DMS 273 (cell line): ENCODE data around the gene EMX1.

Experiments
- DNase-seq: peaks from one replicate; lab custom pipeline; 2025; ENCODE audit not compliant: unreplicated experiment; lab: John Stamatoyannopoulos, UW

EMX1 gene

DNA sequence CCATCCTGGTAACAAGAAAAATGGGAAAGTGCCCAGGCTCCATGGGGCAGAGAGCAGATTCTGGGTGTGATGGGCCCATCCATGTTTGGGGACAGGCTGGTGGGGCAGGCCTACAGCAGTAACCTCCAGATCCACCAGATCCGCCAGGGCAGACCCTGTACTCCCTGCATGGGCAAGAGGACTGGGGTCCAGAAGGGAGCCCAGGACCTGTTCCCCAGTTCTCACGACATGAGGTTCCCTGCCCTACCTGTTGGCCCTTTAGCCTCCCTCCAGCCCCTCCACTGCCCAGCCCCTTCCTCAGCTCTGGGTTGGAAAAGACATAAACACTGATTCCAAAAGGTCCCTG is 38.7 kb downstream of the EMX1 start:
- DNase-seq = no peak

DNA sequence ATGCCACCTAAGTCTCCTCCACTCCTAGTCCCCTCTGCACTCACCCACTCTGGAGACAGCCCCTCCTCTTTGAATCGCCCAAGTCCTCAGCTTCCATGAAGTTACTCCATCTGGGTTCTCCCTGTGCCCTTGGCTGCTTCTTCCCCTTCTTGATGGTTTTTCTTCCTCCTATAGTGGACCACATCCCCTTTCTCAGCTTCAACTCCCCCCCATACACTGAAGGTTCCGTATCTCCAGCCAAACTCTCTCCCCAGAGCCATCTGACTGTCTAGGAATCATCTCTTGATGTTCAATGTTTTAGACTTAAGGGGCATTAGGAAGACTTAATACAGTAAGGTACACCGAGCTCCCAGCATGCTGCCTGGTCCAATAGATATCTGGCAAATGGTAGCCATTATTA is 39.6 kb downstream of the EMX1 start:
- no peak for DNase-seq

DNA sequence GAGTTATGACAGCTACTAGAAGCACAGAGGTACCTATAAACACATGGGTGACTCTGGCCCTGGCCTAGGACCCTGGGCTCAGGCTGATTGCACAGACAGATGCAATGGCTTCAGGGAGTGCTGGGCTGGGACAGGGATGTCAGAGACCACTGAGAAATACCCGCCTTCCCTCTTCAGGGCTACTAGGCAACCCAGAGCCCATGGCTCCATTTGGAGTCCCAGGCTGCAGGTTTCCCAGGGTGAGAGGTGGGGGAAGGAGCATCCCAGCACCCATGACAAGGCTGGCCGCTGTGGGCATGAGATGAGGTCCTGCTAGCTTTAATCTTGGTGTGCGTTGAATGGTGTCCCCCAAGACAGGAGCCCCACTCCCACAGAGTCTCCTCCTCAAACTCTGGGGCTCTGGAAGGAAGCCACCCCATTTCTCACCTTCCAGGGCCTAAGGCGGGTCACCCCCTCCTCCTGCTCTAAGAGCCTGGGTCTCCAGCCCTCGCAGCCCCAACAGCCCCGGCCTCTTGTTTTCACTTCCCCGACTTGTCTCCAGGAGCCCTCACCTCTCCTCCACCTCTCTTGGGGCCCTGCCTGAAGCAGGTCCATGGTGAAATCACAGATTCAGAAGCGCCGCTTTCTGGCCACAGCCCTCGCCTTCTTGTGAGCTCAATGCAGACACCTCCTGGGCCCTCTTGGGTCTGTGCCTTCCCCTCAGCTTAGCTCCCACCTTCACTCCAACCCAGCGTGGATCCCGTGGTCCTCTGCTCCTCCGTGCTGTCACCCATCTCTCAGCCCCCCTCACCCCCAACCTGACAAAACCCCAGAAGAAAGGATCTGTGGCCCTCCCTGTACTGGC is 41.4 kb downstream of the EMX1 start:
- DNase-seq = no peak

DNA sequence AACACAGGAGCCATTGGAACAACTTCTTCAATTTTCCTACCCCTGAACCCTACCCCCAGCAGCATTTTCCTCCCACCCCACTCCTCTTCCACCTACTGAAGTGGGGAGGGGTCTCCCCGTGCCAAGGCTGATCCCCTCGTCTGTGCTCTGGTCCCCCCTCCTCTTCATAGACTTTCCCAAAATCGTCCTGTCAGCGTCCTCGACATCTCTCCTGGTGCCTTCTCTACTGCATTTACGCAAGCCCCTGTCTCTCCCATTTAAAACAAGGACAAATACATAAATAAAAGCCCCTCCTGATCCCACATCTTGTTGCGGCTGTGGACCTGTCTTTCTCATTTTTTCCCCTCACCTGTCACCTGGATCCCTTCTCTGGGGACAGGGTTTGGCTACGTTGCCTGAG is 42.2 kb downstream of the EMX1 start:
- DNase-seq = no peak

DNA sequence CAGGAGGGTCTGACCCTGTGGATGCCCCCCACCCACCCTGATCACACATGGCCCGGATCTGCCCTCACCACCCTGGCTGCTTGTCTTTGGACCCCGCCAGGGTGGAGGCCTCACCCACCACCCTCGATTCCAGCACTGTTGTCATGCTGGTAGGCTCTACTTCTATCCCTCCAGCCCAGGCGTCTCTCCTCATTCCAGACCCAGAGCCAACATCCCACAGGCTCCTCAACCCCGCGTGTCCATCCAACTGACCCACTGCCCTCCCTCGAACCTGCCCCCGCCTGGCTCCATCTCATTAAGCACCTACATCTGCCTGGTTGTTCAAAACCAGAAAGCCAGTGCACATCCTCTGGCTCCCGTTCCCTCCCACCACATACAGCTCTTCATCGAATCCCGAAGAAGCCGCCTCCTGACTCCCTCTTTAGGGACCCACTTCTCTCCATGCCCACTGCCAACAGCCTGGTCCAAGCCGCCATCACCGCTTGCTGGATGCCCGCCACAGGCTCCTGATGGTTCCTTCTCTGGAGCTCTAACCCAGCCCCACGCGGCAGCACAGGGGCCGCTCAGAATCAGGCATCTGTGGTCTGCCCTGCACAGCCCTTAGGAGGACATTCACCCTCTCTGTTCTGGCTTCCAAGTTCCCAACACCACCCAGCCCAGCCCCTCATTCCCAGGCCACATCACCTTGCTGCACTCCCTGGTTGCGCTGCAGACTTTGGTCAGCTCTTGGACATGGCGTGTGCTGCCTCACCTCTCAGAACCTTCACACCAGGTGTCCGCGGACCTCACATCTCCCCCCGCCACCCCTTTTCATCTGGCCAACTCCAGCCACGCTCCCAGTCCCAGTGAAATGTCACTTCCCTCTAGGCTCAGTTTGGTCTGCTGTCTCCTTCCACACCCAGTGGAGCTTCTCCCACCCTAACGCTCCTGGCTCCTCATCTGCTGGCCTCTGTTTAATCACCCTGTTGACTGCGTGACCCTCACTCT is 43.0 kb downstream of the EMX1 start:
- no peak for DNase-seq

DNA sequence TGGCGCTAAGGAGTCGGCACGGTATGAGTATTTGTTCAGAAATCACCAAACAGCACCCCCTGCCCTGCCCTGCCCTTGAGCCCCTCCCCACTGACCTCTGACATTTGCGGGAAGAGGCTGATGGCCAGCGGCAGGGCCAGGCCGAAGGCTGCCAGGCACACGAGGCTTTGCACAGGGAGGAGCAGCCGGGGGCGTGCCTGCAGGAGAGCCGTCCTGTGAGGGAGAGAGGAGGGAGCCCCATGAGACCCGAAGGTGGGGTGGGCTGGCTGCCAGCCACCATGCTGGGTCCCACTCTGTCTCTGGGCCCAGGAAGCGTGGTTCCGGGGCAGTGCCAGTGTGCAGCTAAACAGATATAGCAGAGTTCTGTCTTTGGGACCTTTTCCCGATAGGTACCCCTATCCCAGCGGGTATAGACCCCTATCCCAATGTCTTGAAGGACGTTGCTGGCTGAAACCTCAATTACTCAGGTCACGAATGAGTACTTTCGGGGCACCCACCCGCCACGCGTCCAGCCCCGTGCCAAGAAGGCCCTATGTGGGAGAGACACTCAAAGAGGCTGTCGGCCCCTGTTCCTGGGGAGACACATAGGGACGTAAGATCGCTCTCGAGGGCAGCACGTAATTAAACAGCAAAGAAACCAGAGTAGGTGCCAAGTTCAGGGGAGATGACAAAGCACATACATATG is 43.9 kb downstream of the EMX1 start:
- no peak for DNase-seq

DNA sequence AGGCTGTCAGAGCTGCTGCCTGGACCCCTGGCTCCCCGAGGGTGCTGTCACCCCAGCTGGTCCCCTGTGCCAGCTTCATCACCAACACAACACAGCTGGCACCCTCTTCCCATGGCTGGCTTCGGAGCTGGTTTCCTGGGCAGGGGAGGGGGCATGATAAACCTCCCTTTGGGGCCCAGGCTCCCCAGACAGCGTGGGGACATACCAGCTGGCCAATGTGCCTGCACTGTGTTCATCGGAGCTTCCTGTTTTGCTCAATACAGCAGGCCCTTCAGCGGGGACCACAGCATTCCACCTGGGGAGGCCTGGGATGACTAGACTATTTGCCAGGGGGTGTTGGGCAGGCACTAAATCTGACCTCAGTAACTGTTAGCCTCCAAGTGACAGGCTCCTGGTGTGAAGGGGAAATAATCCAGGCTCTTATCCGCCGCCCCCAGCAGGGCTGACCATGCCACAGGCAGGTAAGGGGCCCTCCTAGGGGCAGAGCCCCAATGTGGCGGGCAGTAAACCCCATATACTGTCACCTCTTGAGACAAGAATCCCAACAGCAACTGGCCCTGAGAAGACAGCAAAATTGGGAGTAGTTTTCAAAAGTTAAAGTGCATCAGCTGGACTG is 44.6 kb downstream of the EMX1 start:
- DNase-seq = no peak

DNA sequence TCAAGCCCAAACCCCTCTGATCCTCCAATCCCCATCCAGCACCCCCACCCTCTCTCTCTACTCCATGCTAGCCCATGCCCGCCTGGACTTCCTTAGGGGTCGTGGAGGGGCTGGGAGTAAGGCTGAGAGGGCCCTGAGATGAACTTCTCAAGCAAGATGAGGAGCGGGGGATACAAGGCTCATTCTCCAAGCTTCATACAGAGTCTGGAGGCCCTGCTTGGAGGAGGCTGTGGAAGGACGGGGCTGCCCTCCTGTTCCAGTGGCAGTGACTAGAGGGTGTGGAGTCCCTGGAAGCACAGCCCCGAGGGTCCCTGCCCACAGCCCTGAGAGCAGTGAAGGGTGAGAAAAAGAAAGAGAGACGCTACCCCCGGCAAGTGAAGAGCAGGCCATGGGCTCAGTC is 45.6 kb downstream of the EMX1 start:
- DNase-seq = no peak

DNA sequence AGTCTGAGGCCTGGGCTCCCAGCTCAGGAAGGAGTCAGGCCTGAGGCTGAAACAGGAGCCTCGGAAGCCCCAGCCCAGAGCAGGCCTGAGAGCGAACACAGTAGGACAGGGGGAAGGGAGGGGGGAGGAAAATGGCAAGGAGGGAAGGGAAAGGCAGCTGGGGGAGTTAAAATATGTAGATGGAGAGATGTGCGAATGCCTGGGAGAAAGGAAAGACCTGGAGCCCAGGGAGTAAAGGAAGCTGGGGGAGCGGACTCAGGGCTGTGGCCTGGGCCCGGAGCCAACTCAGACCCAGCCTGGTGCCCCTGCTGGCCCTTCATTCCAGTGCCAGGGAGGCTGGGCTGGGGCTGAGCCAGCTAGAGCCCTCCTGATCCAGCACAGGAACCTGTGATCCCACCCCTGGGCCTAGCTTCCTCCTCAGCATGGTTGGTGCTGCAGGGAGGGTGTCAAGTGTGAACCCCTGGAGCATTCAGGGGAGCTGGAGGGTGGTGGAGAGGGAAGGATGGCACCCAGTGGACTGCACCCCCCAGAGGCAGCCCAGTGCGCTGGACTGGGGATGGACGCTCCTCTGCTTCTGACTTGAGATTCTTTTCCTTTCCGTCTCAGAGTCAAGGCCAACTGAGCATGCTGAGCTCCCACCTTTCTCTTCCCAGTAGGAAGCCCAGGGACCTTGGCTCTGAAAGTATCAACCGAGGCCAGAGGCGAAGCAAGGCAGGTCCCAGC is 46.3 kb downstream of the EMX1 start:
- peak; percentile 87 for DNase-seq

DNA sequence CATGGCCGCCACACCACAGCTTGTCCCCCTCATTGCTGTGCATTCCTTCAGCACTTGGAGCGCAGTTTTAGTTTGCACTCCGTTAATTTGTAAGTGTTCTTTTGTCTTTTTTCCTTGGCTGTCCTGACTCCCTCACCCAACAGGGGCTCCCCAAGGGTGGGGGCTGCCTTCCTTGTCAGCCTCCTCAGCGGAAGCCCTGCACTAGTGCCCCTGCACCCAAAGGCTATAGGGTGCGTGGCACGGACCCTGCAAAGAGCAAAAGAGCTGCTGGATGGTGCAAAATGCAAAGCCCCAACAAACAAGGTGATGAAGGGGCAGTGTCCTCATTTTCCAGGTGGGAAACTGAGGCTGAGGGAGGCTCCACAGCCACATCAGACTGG is 46.8 kb downstream of the EMX1 start:
- DNase-seq = no peak

GRCh38 chr2:72965016-72965415 is 47.7 kb downstream of the EMX1 start:
- no peak for DNase-seq

DNA sequence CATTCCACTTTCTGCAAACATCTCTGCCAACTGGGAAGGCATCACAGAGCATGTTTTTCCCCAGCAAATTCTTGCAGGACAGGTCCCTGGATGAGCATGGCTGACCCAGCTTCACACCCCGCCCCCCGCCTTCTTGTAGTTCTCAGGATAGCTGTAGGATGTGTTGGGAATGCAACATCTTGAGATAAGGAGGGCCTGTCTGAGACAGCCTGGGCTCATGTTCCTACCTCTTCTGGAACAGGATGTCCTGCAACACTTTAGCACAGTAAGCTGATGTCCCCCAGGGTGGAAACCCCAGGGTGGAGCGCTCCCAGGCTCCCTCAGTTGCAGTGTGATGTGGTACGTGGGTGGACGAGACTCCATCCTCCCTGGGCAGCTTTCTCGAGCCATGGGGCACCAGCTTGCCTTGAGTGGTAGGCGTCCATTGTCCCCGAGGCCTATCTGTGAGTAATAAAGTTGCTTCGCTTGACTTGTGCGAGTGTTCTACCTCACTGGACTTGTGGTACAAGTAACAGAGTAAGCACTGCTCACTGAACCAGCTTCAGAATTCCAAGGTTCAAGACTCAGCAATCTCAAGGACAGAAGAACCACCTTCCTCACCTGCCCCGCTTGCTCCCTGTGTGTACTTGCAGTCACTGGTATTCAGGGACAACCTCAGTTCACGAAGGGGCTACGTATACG is 48.6 kb downstream of the EMX1 start:
- no peak for DNase-seq

- no peak for DNase-seq
Observed at GRCh38 chr2:72968286-72968685, 51.0 kb downstream of the EMX1 start.

GRCh38 chr2:72969706-72970105 is 52.4 kb downstream of the EMX1 start:
- no peak for DNase-seq

DNA sequence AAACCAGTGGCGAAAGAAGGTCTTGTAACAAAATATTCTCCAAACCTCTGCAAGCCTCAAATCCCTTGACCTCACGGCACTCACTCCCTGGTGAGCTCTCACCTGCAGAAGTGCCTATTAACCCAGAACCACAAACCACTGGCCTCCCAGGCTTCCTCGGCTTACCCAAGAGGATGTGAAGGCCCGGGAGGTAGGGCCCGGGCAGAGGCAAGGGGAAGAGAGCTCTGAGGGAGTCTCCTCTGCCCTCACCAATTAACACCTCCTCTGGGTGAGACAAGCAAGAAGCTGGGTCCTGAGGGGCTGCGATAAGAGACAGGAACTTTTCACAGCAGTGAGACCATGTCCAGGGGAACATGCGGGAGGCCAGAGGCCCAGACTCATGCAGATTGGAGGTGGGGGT is 53.7 kb downstream of the EMX1 start:
- DNase-seq = no peak

DNA sequence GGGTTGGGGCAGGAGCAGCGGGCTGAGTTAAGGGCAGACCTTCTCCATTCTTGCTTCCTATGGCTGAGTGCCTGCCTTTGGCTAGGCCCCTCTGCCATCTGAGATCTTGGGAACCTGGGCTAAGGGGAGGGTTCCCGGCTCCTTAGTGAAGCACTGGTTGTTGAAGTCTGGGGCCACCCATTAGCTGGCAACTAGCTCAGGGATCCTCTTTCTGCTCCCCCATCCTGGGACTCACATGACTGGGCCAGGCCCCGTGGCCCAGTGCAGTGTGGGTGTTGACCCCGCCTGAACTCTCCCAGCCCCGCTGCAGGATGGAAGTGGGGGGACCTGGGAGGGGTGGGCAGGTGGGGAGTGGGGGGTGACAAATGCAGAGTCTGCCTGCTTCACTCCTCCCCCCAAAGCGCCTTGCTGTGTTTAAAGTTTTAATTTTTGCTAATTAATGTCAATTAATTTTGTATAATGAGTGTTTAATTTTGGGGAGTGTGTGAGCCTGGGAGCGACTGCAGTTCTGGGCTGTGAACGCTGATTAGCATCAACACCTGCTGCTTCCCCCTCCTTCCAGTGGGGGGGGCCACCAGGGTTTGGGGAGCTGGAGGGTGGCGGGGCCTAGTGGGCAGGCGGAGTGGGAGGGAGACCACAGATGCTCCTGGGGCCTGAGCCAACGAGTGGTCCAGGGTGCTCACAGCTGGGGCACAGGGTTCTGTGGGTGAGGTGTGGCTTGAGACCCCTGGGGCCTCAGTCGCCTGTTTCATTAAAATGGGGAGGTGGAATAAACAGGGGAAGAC is 55.2 kb downstream of the EMX1 start:
- DNase-seq = peak; percentile 65

GRCh38 chr2:72973137-72973535 is 55.8 kb downstream of the EMX1 start:
- DNase-seq = no peak

DNA sequence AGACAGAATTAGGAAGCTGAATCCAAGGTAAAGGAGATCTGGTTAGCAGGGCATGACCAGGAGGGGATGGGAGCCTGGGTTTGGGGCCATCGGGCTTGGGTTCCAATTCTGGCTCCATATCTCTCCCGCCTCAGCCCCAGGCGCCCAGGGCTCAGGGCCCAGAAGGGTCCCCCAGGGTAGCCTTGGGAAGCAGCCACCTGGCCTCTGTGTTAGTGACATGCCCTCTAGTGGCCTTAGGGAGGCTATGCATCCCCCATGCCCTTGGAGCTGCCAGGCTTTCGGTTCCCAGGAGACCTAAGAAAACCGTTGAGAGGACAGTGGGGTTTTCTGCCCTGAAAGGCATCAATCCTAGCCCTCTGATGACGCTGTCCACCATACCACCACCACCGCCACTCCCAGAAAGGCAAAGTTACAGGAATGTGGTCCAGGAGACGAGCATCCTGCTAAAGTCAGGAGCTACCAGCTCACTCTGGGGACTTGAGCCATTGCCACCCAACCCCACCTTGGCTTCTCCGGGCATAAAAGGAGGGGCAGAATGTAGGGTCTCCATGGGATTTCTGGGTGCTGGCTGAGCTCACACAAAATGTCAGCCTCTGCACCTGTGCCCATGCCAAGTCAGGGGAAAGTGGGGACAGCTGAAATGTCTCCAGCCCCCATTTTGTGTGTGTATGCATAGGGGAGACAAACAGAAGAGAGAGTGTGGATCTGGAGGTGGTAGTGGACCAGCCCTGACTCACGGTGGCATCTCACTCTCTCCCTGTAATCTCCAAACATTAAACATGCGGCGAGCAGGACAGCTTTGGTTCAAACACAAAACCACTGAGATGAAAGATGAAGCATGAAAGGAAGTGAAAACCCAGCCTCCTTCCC is 56.5 kb downstream of the EMX1 start:
- peak; percentile 92 for DNase-seq
